ENCODE results near the gene PLIN5. TPM values are rescaled to one million over a fixed set of nuclear protein-coding genes. Genes with fewer than 3 reads are reported as not detected.

Gene PLIN5
- polyA plus RNA-seq, 3 donors = 0.28 to 3.0 (median 0.58) TPM

- Mint-ChIP-seq H3K27me3 (ENCODE audit: low read depth in 3 of 3) (peaks cover 0 to 2% (median 0%) of the 10 kb centered on the region in 3 donors), H3K27ac (peak overlapping the region in 3 of 7 donors; percentile 10 to 53 (median 26)), H3K4me3 (no peak overlapping the region), H3K9me3 (no peaks in the 10 kb centered on the region), H3K4me1 (peaks cover 7% of the 10 kb centered on the region), H3K36me3 (peaks cover 31 to 53% of the 10 kb centered on the region in 2 donors)
- H3K4me2 ChIP-seq (replicated peaks; ENCODE audit: extremely low read depth, low read length, poor library complexity, severe bottlenecking) = no peak overlapping the region
- H3K27ac ChIP-seq (ENCODE audit: low read depth in 1 of 2, low read length in 2 of 2) = no peak overlapping the region
- H3K4me3 ChIP-seq (replicated peaks in 1 of 3; ENCODE audit: low read depth in 2 of 3, low read length in 3 of 3) = no peak overlapping the region
- no peak for TF ChIP-seq CTCF (IDR thresholded peaks at IDR 0.05)
- no peaks in the 10 kb centered on the region for H3K79me2 ChIP-seq (ENCODE audit: insufficient read depth, low read length)
- no peaks in the 10 kb centered on the region for H4K20me1 ChIP-seq (ENCODE audit: insufficient read depth, low read length)
- peak in 1 of 3 donors; percentile 31 for DNase-seq
- H3K9ac ChIP-seq (ENCODE audit: insufficient read depth, low read length, poor library complexity, severe bottlenecking) = no peak overlapping the region
- WGBS (ENCODE audit: insufficient coverage) = 62% methylated on average over 13 of the region's 15 CpGs
- H3K27me3 ChIP-seq (ENCODE audit: control insufficient read depth in 2 of 2, insufficient read depth in 2 of 2, low read length in 2 of 2) = no peaks in the 10 kb centered on the region
- H2AFZ ChIP-seq (ENCODE audit: insufficient read depth, low read depth, low read length, poor library complexity, severe bottlenecking) = no peak overlapping the region
- no peaks in the 10 kb centered on the region for H3K9me3 ChIP-seq (replicated peaks in 1 of 2; ENCODE audit: control insufficient read depth in 1 of 2, insufficient read depth in 1 of 2, low read length in 2 of 2)
- H3K4me1 ChIP-seq (ENCODE audit: control insufficient read depth in 1 of 2, insufficient read depth in 2 of 2, low read length in 2 of 2) = peaks cover 0 to 6% of the 10 kb centered on the region in 2 donors
- intact Hi-C loops (cut with micrococcal nuclease) = no loop called here
- peaks cover 30% of the 10 kb centered on the region in 2 donors for H3K36me3 ChIP-seq (replicated peaks in 1 of 2; ENCODE audit: control insufficient read depth in 1 of 2, insufficient read depth in 2 of 2, low read length in 2 of 2)
Measured at GRCh38 chr19:4504891-4505569, 30.0 kb downstream of the PLIN5 start.

GRCh38 chr19:4504297-4504701 lies 30.7 kb downstream of the PLIN5 start:
- DNase-seq = no peak
- intact Hi-C loops (cut with micrococcal nuclease) = no loop called here
- no peaks in the 10 kb centered on the region for H3K27me3 ChIP-seq (ENCODE audit: control insufficient read depth in 2 of 2, insufficient read depth in 2 of 2, low read length in 2 of 2)
- no peak overlapping the region for H3K4me3 ChIP-seq (replicated peaks in 1 of 3; ENCODE audit: low read depth in 2 of 3, low read length in 3 of 3)
- peaks cover 0 to 6% of the 10 kb centered on the region in 2 donors for H3K4me1 ChIP-seq (ENCODE audit: control insufficient read depth in 1 of 2, insufficient read depth in 2 of 2, low read length in 2 of 2)
- Mint-ChIP-seq H3K4me3 (no peak overlapping the region), H3K4me1 (peaks cover 7% of the 10 kb centered on the region), H3K27me3 (ENCODE audit: low read depth in 3 of 3) (no peaks in the 10 kb centered on the region), H3K27ac (peak overlapping the region in 1 of 7 donors; percentile 36), H3K36me3 (peaks cover 37 to 58% of the 10 kb centered on the region in 2 donors), H3K9me3 (no peaks in the 10 kb centered on the region)
- no peak overlapping the region for H2AFZ ChIP-seq (ENCODE audit: insufficient read depth, low read depth, low read length, poor library complexity, severe bottlenecking)
- no peaks in the 10 kb centered on the region for H3K9me3 ChIP-seq (replicated peaks in 1 of 2; ENCODE audit: control insufficient read depth in 1 of 2, insufficient read depth in 1 of 2, low read length in 2 of 2)
- H3K79me2 ChIP-seq (ENCODE audit: insufficient read depth, low read length) = no peaks in the 10 kb centered on the region
- no peak overlapping the region for H3K9ac ChIP-seq (ENCODE audit: insufficient read depth, low read length, poor library complexity, severe bottlenecking)
- no peak overlapping the region for H3K4me2 ChIP-seq (replicated peaks; ENCODE audit: extremely low read depth, low read length, poor library complexity, severe bottlenecking)
- H3K36me3 ChIP-seq (replicated peaks in 1 of 2; ENCODE audit: control insufficient read depth in 1 of 2, insufficient read depth in 2 of 2, low read length in 2 of 2) = peaks cover 34 to 36% of the 10 kb centered on the region in 2 donors
- TF ChIP-seq CTCF (IDR thresholded peaks at IDR 0.05) = no peak
- H4K20me1 ChIP-seq (ENCODE audit: insufficient read depth, low read length) = no peaks in the 10 kb centered on the region
- 95% methylated on average over 22 of the region's 23 CpGs for WGBS (ENCODE audit: insufficient coverage)
- no peak overlapping the region for H3K27ac ChIP-seq (ENCODE audit: low read depth in 1 of 2, low read length in 2 of 2)

Measured in CD14-positive monocyte (primary cell).